HuH-7.5 (cell line): ENCODE data around the gene MUC5AC.
"Not testable (repeated sequence)": the region's sequence is repeated elsewhere in the genome, so short reads cannot be mapped to it uniquely, and the experiment has no call there.

Source experiments
- DNase-seq: peaks from one replicate; pipeline ENCODE4 v3.0.0; 2011; ENCODE audit warnings: low spot score

MUC5AC gene

DNA sequence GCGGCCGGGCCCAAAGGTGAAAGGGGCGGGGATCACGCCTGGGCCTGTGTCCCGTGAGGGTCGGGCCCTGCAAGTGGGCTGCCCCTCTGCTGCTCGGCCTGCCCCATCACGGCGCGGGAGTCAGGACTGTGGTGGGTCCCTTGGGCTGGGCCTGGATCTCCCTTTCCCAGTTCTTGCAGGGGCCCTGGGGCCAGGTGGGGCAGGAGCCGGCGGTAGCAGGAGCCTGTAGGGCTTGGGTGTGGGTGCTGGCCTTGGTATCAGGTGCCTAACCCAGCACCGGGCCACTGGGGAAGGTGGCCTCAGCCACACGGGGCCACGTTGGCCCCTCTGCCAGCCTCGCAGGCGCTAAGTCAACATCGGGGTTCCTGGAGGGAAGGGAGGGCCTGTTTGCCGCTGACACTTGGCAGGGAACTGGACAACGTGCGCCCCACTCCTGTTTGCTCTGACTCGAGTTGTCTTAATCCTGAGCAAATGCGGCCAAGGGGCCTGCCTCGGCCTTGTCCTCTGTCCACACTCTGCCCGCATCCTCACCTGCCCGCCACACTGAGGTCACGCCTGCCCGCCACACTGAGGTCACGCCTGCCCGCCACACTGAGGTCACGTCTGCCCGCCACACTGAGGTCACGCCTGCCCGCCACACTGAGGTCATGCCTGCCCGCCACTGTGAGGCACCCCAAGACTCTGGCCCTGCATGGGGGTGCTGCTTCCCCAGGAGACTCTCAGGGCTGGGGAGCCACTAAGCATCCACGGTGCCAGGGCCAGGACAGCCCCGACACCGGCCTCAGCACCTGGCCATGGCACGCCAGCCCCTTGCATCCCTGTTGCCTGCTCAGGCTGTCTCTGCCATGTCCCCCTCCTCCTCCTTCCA, 50.9 kb downstream of the MUC5AC start:
- DNase-seq = no peak

DNA sequence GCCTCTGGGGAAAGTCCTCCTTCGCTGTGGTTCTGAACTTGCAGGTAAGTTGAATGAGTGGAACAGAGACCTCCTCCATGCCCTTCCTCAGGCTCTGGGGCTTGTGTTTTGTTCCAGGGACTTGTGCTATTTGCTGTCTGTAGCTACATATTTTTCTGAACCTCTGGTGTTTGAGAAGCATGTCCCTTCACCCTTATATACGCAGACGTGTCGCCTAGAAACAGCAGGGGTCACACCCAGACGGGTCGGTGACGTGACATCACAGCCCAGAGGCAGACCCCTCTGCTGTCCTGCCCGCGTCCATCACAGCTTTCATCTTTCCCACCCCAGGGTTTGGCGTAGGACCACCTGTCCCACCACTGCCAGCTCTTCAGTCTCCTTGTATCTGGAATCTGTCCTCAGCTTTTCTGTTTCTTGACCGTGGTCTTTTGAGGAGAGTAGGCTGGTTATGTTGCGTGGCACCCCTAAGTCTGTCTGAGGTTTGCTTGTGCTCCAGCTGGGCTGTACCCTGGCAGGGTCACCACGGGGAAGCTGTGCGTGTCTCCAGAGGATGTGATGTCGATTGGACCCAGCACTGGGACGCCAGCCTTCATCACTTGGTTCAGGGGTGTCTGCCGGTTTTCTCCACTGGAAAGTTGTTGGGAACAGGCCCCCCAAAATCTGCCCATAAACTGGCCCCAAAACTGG, 51.8 kb downstream of the MUC5AC start:
- DNase-seq = no peak

DNA sequence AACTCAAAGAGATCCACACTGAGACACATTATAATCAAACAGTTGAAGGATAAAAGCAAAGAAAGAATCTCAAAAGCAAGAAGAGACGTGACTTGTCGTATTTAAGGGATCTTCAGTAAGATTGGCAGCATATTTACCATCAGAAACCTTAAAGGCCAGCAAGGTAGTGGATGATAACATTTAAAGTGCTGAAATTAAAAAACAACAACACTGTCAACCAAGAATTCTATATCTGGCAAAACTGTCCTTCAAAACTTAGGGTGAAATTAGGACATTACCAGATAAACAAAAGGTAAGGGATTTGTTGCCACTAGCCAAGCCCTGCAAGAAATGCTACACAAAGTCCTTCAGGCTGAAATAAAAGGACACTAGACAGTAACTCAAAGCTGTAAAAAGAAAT, 54.1 kb downstream of the MUC5AC start:
- DNase-seq = no peak

DNA sequence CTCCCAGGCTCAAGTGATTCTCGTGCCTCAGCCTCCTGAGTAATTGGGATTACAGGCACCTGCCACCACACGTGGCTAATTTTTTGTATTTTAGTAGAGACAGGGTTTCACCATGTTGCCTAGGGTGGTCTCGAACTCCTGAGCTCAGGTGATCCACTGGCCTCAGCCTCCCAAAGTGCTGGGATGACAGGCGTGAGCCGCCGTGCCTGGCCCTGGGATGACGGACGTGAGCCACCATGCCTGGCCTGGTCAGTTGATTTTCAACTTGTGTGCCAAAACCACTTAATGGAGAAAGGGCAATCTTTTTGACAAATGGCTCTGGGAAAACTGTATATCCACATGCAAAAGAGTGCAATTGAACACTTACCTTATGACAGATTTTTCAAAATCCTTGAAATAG, 58.1 kb downstream of the MUC5AC start:
- DNase-seq = not testable (repeated sequence)

DNA sequence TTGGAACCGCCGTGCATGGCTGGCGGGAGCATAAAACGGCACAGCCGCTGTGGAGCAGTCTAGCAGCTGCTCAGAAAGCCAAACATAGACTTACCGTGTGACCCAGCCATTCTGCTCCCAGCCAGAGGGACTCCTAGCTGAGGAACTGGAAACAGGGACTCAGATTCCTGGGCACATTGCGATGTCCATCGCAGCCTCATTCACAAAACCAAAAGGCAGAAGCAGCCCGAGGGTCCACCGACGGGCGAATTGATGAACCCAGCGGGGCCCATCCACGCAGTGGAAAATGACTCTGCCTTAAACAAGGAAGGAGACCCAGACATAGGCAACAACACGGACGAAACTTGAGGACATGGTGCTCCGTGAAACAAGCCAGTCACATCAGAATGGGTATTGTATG, 59.4 kb downstream of the MUC5AC start:
- DNase-seq = no peak

DNA sequence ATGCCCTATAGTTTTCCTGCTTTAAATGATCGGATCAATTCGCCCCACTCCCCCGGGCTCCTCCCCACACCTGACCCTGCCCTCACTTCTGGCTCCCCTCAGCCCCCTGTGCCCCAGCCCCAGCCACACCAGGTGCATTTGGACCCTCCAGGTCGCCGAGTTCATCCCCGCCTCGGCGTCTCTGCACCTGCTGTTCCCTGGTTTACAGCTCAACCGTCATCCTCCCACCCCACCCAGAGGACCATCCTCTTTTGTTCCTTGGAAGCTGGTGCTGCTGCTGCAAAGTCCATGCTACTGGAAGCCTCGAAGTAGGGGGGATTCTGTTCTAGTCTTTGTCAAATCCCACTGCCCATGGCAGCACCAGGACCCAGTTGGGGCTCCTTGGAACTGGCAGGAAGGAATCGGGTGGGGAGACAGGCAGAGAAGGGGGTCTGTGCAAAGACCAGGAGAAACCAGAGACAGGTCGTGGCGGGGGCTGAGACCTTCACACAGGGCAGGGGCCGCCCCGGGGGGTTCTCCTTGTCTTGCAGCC, 60.6 kb downstream of the MUC5AC start:
- DNase-seq = no peak

GRCh38 chr11:1218788-1219445, 61.2 kb downstream of the MUC5AC start:
- no peak for DNase-seq

- DNase-seq = peak; percentile 11
Measured at GRCh38 chr11:1219446-1219833, 61.7 kb downstream of the MUC5AC start.

- DNase-seq = peak; percentile 18
Measured at GRCh38 chr11:1219834-1220815, 62.4 kb downstream of the MUC5AC start.

- peak; percentile 8 for DNase-seq
Measured at GRCh38 chr11:1220941-1221721, 63.4 kb downstream of the MUC5AC start.

GRCh38 chr11:1221848-1222311, 64.1 kb downstream of the MUC5AC start:
- peak; percentile 23 for DNase-seq

- peak; percentile 18 for DNase-seq
Measured at GRCh38 chr11:1222491-1223345, 65.0 kb downstream of the MUC5AC start, which contains the start of gene MUC5B. Gene MUC5B (plus strand): TSS chr11:1223066. CDS start chr11:1223124, 58 bp downstream.

GRCh38 chr11:1223346-1224110, 65.8 kb downstream of the MUC5AC start:
- DNase-seq = peak; percentile 12

DNA sequence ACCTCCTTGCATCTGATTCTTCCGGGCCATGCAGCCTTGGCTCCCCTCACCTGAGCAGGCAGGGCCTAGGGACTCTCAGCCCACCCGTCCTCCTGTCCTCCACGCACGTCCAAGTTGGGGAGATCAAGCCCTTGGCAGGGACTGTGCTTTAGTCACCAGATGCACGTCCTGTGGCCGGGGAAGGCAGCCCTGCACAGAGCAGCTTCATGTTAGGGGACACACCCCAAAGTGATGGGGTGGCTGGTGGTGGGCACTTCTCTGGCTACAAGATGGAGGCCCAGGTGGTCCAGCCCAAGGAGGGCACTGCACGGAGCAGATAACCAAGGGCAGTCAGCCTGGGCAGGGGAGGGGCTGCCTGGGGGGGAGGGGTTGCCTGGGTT, 66.3 kb downstream of the MUC5AC start:
- DNase-seq = peak; percentile 9

GRCh38 chr11:1224491-1225385, 67.0 kb downstream of the MUC5AC start:
- peak; percentile 23 for DNase-seq

- DNase-seq = peak; percentile 12
Measured at GRCh38 chr11:1225386-1226225, 67.9 kb downstream of the MUC5AC start.
